GM19351 (cell line): ENCODE measurements around the gene CLDN24.

Experiments
- ATAC-seq: cut with Tn5 transposase; IDR thresholded peaks from one replicate; pipeline ENCODE4 v1.9.1; 2021; ENCODE audit warnings: mild to moderate bottlenecking, moderate library complexity; ENCODE audit not compliant: unreplicated experiment

CLDN24 gene

DNA sequence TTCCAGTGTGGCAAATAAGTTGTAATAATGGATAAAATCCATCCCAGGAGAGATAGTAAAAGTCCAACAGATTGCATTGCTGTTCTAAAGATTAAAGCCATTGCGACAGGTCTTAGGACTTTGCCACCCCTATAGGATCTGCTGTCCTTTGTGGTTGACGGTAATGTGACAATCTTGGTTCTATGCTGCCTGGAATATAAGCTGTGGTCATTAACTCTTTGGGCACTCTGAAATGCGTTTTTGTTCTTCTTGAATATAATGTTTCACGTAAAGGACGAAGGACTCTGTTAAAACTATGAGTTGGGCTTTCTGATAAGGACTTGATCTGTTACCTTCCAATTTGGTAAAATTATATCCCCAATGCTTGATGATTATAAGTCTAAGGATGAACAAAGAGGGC is at the start of gene CLDN24:
TSS of gene CLDN24 (minus strand) at position 101 of the 400 bp plus-strand sequence. CDS start at position 101, 0 bp downstream.
- ATAC-seq: no peak

DNA sequence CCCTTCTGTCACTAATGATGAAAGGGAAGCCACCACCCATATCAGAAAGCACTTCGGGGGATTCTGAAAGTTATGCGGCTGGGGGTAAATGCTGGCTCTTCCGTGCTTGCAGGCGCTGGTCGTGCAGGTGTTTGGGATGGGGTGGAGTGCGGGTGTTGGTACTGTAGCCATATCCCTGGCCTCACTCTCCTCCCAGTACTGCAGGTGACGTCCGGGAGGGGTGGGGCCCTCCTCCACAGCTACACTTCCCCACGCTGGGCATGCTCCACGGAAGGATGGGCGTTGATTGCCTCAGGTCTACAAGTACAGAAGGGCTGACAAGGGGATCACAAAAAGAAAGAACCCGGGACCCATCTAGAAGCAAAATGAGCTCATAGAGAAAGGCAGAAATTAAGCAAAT is 48.6 kb upstream of the CLDN24 start:
- ATAC-seq: no peak

DNA sequence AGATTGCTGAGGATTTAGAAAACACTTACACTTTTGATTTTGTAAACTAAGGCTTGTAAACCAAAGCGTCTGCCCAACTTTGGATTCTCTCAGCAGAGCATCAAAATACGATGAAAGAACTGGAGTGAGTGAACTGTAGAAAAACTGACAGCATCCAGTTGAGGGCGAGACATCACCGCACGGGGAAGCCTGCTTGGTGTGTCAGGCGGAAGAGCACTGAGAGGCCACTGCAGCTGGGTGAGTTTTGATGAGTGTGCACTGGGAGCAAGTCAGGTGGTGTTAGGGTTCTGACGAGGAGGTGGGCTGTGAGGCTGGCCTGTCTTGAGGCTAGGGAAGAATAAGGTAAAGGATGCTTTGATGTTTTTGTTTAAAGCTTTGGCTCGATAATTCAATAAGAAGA is 46.8 kb upstream of the CLDN24 start:
- no peak for ATAC-seq

DNA sequence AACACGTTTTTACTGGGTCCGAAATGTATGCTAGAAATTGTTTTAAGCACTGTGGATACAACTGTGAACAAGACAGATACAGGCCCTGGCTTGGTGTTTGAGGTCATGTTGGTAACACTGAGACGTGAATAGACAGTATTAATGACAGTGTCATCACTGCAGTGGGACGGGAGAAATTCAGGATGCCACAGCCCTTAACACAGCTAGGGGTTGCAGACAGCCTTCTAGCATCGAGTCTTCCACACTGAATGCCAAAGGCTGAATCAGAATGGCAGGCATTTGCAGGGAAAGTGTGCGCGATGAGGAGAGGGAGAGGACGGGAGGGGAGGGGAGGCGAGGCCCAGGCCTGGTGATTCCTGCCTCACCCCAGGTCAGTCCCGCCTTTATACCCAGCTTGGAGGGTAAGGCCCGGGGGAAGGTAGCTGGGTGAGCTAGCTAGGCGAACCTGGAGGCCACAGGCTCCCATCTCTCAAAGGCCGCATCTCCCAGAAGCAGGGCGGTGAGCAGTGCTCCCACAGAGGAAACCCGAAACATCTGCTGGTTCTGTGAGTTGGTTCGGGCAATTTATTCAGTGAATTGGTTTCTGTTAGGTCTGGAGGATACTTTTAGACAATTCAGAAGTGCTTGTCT is 44.1 kb upstream of the CLDN24 start:
- ATAC-seq: no peak

DNA sequence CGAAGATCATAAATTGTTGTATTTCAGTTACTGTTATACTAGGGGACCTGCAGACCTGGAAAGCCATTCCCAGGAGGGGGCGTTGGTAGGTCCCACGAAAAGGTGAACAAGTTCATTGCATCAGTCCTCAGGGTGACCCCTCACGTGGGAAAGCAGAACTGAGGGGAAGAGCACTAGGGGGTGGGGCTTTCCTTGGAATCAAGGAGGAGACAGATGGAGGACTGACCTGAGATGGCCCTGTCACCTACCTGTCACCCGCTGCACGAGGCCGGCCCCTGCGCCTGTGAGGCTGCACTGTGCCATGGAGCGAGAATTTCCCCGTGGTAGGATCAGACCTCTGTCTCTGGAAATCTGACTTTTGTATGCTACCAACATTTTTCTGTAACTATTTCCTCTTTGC is 41.8 kb upstream of the CLDN24 start:
- ATAC-seq: no peak

DNA sequence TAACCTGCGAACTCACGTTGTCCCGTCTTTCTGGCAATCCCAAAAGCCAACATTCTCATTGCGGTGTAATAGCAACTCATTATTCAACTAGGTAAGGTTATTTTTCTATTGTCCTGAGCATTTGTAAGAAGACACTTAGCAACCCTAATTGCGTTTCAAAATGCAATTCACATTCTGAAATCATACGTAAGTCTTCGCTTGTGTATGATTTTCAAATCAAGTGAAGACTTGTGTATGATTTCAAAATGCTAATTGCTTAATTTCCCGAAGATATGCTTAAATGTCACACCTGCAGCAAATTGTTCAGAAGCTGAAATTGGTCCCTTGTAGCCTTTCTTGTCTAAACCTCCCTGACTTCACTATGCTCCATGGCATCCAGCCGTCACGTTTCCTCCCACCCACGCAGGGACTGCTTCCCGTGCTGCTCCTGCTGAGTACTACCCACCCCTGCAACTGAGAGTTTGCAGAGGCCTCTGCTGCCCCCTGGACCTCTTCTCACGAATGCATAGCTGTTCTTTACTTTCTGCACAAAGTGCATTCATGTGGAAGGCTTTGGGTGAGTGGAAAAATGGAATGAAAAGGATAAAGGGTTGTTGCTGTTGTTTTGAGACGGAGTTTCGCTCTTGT is 40.8 kb upstream of the CLDN24 start:
- no peak for ATAC-seq

DNA sequence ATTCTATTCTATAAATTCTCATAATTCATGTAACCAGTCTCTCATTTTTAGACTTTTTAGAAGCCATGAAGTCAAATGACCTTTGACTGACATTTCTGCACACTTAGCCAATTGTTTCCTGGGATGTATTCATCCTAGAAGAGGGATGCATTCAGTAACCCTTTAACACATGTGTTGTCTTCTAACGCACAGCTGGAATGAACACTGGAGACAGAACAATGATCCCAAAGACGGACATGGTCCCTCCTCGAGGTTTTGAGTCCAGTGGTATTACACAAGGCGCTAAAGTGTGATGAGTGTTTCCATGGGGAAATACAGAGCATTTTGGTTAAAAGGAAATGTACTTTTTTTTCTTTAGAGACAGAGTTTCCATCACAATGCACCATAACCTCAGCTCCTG is 39.8 kb upstream of the CLDN24 start:
- no peak for ATAC-seq

DNA sequence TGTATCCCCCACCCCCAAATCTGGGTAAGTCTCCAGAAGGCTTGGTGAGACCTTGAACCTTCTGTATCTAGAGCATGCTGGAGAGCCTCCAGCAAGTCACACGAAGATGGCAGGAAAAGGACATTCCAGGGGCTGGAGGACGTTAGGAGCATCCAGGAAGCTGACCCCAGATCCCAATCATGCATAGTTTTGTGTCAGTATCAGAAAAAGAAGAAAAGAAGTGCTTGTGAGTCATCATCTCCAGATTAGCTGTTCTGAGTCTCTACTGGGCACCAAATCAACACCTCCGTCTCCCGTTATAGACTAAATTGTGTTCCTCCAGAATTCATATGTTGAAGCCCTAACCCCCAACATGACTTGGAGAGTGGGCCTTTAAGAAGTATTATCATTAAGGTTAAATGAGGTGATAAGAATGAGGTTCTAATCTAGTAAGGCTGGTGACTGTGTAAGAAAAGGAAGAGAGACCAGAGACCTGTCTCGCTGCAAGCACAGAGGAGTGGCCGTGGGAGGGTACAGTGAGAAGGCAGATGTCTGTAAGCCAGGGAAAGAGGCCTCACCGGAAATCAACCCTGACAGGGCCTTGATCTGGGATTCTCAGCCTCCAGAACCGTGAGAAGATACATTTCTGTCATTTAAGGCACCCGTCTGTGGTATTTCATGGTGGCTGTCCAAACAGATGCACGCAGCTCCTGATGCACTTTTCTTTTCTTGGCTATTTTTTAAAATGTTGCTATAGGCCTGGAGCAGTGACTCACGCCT is 38.1 kb upstream of the CLDN24 start:
- no peak for ATAC-seq

DNA sequence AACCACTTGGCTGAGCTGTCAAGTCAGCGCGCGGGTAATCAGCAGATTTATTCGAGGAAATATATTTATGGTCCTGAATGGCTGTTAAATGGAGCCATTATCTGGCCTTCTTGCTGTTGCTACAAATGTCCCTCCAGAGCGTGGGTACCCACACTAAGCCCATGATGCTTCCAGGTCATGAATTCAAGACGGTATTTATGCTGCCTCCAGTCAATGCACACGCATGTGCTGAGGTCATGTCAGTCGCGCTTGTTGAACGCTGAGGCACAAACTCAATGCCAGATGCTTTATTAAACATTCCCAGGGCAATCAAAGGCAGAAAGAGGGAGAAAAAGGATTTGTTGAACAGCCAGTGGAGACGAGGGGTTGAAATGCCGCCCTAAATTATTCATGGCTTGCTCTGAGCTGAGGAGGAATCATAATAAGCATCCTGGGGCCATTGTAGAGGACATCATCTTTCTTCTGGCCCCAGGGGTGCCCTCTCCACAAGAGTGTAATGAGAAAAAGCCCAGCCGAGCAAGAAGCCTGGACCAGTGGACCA is 36.1 kb upstream of the CLDN24 start:
- ATAC-seq: no peak

DNA sequence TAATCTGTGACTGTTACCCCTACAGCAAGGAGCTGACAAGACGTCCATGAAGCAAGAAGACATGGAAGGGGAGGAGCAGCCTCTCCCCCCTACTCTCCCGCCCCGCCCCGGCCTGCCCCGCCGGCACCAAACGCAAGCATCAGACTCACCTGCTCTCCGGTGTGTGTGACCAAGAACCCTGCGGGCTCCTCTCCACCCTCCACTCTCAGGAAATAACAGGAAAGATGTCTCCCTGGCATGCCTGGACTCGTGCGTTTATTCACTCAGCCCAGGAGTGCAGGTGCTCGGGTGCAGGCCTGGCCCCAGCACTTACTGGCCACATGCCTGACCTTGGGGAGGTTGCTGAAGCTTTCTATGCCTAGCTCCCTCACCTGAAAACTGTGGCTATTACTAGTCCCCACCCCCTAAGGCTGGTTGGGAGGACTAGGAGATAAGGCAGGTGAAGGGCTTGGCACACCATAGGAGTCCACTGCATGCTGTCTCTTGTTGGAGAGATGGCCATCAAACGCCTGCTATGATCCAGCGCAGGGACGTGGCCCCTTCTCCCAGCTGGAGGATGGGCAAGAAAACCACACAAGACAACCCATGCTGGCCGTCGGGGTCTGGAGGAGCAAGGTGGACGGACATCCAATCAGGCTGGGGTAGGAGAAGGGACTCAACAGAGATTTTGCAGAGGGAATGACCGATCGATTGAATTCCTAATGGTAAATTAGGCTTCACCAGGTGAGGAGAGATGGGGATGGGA is 34.9 kb upstream of the CLDN24 start:
- ATAC-seq: no peak

DNA sequence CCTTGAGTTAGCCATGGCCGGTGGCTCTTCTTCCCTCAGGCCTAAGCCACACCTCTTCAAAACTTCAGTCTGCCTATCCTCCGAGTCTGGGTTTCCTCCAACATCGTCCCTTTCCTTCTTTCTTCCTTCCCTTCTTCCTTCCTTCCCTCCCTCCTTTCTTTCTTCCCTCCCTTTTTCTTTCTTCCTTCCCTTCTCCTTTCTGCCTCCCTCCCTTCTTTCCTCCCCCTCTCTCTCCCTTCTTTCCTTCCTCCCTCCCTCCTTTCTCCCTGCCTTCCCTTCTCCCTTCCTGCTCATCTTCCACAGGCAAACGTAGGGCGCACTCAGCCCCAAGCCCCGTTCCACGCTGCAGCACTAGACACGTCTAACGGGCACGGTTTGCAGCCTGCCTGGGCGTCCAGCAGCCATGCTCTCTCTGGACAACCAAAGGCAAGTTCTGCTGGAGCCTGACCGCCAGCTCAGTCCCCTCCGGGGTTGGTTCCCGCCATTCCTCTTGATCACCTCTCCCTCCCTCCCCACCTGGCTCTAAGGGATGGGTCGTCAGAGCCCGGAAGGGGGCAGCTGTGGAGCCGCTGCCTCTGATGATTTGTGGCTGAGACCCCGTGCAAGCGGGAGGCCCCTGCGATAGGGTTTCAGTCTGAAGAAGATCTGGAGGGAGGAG is 34.1 kb upstream of the CLDN24 start:
- ATAC-seq: no peak

DNA sequence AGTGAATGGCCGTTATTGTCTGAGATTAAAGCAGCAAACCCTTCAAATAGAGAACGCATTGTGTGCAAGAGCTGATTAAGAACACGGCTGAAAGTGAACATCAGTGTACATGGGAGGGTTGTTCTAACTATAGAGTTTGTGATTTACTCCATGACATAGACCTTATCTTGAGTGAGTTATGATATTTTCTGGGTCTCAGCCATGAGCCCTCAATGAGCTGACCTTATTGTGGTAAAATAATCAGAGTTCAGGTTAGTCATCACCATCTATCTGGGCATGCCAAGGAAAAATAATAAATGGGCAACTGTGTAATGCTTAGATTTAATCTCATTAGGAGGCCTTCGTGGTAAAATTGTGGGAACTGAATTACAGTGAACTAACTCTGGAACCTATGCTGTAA is 33.2 kb upstream of the CLDN24 start:
- no peak for ATAC-seq

DNA sequence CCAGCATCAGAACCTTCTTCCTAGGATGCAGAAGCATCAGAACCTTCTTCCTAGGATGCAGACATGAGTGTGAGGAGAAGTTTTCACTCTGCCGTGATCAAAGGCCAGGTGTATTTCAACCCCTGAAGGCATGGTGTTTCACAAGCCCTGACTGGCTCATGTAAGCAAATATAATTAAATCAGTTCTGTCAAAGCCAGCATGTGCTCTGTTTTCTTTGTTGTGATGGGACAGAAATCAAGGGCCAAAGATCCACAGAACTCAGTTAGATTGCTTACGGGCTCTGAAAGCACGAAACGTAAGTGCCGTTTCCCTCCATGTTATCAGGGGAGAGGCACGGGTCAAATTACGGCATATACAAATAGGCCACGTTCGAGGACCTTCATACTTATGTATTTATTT is 32.0 kb upstream of the CLDN24 start:
- no peak for ATAC-seq

DNA sequence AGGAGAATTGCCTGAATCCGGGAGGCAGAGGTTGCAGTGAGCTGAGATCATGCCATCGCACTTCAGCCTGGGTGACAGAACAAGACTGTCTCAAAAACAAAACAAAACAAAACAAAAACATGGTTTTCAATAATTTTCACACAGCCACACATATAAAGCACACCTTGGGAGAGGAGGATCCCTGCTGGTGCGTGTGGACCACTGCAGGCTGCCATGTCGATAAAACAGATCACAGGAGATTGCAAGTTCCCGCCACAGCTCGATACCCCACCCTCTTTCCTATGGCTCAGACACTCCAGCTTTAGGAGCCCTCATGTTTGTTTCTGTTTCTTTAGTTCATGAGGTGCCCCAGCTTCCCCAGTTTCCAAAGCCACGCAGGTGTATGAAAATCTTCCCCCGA is 31.3 kb upstream of the CLDN24 start:
- ATAC-seq: no peak

DNA sequence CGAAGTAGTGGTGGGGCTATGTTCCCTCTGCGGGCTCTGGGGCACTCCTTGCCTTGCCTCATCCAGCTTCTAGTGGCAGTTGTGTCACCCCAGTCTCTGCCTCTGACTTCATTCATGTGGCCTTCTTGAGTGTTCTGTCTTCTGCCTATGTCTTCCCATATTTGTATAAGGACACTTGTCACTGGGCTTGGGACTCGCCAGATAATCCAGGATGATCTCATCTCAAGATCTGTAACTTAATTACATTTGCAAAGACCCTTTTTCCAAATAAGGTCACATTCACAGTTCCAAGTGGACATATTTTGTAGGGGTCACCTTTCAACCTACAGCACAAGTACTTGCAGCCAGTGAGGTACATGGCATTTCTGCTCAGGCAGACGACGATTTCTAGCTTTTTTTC is 30.3 kb upstream of the CLDN24 start:
- ATAC-seq: no peak

DNA sequence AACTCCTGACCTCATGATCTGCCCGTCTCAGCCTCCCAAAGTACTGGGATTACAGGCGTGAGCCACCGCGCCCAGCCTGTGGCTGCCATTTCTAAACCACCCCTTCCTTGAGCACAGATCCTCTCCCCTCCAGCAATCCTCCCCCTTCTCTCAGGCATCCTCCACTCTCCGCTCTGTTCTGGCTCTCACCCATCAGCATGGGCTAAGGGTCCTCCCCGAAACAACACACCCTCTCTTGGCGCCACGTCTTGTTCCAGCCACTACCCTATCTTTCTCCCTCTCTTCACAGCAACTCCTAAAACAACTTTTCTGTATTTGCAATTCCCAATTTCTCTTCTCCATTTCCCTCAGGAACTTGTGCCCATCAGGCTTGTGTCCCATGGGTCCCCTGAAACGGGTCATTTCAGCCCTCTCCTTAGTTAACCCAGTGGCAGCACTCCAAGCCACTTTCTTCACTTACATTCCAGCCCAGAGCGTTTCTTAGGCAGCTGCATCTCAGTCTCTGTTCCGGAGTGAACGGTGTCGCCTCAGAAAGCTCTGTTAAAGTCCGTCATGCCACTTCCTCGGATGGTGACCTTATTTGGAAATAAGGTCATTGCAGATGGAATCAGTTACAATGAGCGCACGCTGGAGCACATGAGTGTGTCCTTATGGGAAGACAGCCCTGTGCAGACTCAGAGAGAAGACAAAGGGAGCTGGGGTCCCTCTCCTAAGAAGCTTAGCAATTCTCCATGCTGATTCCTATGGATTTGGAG is 28.3 kb upstream of the CLDN24 start:
- no peak for ATAC-seq

DNA sequence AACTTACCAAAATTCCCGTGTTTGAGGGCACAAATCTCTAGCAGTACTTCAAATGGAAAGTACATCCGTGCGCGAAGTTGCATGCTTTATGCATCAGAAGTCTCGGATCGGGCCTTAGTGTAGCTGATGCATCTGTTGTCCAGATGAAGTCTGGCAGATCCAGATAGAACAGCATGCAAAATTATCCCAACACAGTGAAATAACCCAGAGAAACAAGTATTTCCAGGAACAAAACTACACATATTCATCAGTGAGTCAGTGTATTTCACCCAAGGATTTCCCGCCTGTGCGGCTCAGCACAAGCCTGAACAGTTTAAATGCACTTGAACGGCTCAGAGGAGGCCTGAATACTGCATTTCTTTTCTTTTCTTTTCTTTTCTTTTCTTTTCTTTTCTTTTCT is 27.4 kb upstream of the CLDN24 start:
- ATAC-seq: no peak

DNA sequence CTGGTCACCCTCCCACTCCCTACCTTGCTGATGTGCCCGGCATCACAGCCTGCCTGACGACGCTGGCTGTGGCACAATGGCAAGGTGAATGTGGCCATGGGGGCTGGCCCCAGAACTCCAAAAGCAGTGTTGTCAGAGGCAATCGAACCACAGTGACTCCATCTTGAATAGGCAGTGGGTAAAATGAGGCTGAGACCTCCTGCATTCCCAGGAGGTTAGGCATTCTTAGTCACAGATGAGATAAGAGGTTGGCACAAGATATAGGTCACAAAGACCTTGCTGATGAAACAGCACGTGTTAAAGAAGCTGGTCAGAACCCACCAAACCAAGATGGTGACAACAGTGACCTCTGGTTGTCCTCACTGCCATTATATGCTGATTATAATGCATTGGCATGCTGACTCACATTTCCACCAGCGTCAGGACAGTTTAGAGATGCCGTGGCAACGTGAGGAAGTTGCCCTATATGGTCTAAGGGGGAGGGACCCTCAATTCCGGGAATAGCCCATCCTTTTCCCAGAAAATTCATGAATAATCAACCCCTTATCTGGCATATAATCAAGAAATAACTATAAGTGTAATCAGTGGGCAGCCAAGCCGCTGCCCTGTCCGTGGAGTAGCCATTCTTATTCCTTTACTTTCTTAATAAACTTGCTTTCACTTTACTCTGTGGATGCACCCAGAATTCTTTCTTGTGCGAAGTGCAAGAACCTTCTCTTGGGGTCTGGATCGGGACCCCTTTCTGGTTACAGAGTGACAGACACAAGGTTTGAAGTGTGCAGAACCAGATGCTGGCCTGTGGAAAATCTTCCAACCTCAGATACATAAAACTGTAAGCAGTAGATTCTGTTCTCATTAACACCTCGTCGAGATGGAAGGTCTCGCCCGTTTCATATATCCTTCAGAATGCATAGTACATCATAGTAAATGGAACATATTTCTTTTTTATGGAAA is 26.8 kb upstream of the CLDN24 start:
- no peak for ATAC-seq

DNA sequence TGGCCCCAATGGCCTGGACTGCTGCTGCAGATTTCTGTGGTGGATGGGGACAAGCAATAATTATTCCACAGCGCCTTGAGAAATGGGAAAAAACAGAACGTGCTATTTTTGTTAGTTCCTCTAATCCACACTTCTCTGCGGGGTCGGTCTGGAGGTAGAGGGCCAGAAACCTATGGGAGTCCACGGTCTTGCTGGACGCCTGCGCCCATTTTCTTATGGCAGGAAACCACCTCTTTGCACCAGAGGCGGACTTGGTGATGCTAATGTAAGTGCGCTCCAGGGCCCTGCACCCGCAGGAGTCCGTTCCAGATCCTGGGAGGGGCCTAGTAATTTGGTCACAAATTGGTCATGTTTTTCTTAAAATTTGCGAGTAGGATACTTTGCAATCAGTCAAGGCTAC is 25.9 kb upstream of the CLDN24 start:
- ATAC-seq: no peak
